Ascending aorta (tissue), 2 donors: Measurements from ENCODE around the gene NECAP2. TPM values are rescaled to one million over a fixed set of nuclear protein-coding genes. Genes with fewer than 3 reads are reported as not detected.
"Not testable (repeated sequence)": the region's sequence is repeated elsewhere in the genome, so short reads cannot be mapped to it uniquely, and the experiment has no call there.

Experiments
- DNase-seq, 2 donors: peaks; one replicate each; pipeline ENCODE4 v3.0.0-alpha.2; 2019; ENCODE audit warnings: low spot score in 2 of 2
- H3K27ac ChIP-seq, 2 donors: fragments of 200-600 bp; sonication (generic); one replicate each; pipeline ENCODE4 v1.5.1; 2016 to 2017; ENCODE audit warnings: mild to moderate bottlenecking in 1 of 2
- H3K27me3 ChIP-seq: fragments of 200-600 bp; sonication (generic); one replicate; pipeline ENCODE4 v1.5.1; 2017
- H3K36me3 ChIP-seq, 2 donors: fragments of 200-600 bp; sonication (generic); one replicate each; pipeline ENCODE4 v1.5.1; 2016
- H3K4me1 ChIP-seq, 2 donors: fragments of 200-600 bp; sonication (generic); one replicate each; pipeline ENCODE4 v1.5.1; 2016 to 2017; ENCODE audit warnings: mild to moderate bottlenecking in 1 of 2
- H3K4me3 ChIP-seq, 2 donors: fragments of 200-600 bp; sonication (generic); one replicate each; pipeline ENCODE4 v1.5.1; 2016 to 2017; ENCODE audit warnings: mild to moderate bottlenecking in 1 of 2
- H3K9me3 ChIP-seq, 2 donors: fragments of 200-600 bp; sonication (generic); one replicate each; pipeline ENCODE4 v1.5.1; 2016
- intact Hi-C: fragments of 100-400 bp; cut with DNase I; formaldehyde crosslinking; loops from one replicate; pipeline ENCODE4 v1.15.1; 2023
- total RNA-seq: library from RNA; depleted of rRNA; stranded (reverse); fragments of >200 nt; gene quantifications from one replicate; pipeline ENCODE4 v1.1.0, GENCODE V29; 2016
- TF ChIP-seq, protein P1 (sequence below), 3 experiments: fragments of 200-600 bp in 2 of 3; fragments of 450-650 bp in 1 of 3; sonication (generic) in 2 of 3; IDR thresholded peaks; one replicate each; pipeline ENCODE4 v1.5.1; 2016 to 2019; ENCODE audit warnings: antibody characterized with exemption in 3 of 3, mild to moderate bottlenecking in 1 of 3, moderate library complexity in 1 of 3

The NECAP2 gene
- total RNA-seq, 1 donor from 2014 or later: 28.6 TPM

DNA sequence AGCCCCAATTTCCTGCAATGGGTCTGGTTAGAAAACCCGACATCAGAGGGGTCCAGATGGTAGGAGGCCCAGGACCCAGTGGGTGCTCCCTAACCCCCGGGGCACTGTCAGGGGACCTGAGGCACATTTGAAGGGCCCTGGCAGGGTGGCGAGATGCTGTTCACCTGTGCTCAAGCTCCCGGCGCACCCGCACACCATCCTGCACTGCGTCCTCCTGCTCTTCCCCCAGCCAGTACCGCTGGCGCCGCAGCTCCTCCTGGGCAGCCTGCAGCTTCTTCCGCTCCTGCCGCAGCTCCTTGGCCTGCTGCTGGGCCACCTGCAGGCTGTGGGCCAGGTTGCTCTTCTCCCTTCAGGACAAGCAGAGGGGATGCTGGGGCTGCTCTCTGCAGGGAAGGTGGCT lies 37.6 kb downstream of the NECAP2 start:
- Histone ChIP-seq H3K4me3 (no peak overlapping the region), H3K9me3 (no peaks in the 10 kb centered on the region), H3K27me3 (no peaks in the 10 kb centered on the region), H3K36me3 (peaks cover 58 to 80% of the 10 kb centered on the region in 2 donors), H3K27ac (no peak overlapping the region), H3K4me1 (no peaks in the 10 kb centered on the region)
- intact Hi-C loops: no loop called here
- DNase-seq: no peak
- TF ChIP-seq, protein P1, sequence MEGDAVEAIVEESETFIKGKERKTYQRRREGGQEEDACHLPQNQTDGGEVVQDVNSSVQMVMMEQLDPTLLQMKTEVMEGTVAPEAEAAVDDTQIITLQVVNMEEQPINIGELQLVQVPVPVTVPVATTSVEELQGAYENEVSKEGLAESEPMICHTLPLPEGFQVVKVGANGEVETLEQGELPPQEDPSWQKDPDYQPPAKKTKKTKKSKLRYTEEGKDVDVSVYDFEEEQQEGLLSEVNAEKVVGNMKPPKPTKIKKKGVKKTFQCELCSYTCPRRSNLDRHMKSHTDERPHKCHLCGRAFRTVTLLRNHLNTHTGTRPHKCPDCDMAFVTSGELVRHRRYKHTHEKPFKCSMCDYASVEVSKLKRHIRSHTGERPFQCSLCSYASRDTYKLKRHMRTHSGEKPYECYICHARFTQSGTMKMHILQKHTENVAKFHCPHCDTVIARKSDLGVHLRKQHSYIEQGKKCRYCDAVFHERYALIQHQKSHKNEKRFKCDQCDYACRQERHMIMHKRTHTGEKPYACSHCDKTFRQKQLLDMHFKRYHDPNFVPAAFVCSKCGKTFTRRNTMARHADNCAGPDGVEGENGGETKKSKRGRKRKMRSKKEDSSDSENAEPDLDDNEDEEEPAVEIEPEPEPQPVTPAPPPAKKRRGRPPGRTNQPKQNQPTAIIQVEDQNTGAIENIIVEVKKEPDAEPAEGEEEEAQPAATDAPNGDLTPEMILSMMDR (IDR thresholded peaks at IDR 0.05): no peak

DNA sequence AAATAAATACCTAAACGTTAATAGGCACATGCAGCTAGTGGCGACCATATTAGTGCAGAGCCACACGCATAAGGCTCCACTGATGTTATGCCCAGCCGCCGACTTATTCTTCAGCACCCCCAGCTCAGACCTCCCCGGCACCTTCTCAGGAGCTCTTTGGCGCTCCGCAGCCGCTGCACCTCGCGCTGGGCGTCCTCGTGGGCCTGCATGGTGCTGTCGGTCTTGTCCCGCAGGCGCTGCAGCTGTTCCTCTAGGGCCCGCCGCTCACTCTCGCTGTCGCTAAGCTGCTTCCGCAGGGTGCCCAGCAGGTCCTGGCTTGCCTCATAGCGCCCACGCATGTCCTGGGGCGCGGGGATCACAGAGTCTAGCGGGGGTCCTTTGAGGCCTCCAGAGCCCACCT lies 42.6 kb downstream of the NECAP2 start:
- DNase-seq, H3K27ac ChIP-seq, H3K27me3 ChIP-seq, H3K4me3 ChIP-seq, H3K9me3 ChIP-seq, intact Hi-C loops, H3K4me1 ChIP-seq: not testable (repeated sequence)
- peaks cover 56 to 74% of the 10 kb centered on the region in 2 donors for H3K36me3 ChIP-seq

DNA sequence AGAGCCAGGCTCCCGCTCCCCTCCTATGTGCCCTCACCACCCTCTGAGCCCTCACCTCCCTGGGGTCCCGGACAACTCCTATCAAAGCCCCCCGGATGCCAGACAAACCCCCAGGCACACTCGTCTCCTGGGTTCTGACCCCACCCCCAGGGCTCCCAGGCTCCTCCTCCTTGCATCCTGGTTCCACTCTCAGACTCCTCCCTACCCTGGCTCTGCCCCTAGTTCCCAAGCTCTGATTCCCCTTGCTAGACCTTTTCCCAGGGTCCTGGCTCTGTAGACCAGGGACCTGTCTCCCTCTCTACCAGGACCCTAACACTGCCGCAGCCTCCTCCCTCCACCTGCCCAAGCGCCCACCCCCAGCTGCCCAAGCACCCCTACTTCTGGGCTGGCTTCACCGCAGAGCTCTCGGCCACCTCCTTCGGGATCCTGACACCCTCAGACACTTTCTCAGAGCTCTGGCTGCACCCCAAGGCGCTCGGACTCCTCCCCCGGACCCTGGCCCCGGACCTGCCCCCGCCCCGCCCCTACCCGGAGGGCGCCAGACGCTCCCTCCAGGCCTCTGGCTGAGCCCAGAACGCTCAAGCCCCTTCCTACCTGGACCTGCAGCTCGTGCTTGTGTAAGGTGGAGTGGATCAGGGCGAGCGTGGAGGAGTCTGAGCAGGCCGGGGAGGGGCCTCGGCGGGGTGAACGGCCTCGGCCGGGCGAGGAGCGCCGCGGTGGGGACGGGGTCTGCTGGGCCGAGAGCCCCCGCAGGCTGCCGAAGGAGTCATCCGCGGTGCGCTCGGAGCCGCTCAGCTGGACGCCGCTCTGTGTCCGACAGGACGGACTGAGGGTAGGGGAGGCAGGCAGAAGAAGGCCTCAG lies 43.3 kb downstream of the NECAP2 start:
- H3K27me3 ChIP-seq, H3K27ac ChIP-seq, DNase-seq, H3K9me3 ChIP-seq, H3K4me3 ChIP-seq, intact Hi-C loops, H3K4me1 ChIP-seq: not testable (repeated sequence)
- peaks cover 53 to 73% of the 10 kb centered on the region in 2 donors for H3K36me3 ChIP-seq

DNA sequence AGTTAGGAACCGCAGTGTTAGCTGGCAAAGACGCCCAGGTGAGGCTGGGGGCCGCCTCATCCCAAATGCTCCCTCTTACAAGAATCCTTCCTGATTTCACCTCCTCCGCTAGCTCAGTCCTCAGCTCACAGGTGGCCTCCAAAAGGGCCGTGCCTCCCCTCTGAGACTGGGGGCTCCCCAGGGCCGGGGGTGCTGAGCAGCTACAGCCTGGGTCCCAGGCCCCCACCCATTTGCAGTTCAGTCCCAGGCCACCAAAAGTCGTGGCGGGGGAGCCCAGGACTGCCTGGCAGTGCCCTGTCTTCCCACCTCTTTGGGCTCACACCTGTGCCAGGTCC lies 43.9 kb downstream of the NECAP2 start:
- H3K4me3 ChIP-seq: no peak overlapping the region
- TF ChIP-seq, protein P1 (IDR thresholded peaks at IDR 0.05): no peak
- peaks cover 56 to 75% of the 10 kb centered on the region in 2 donors for H3K36me3 ChIP-seq
- no peak overlapping the region for H3K27ac ChIP-seq
- no peaks in the 10 kb centered on the region for H3K4me1 ChIP-seq
- DNase-seq: no peak
- no peaks in the 10 kb centered on the region for H3K9me3 ChIP-seq
- intact Hi-C loops: no loop called here
- no peaks in the 10 kb centered on the region for H3K27me3 ChIP-seq

DNA sequence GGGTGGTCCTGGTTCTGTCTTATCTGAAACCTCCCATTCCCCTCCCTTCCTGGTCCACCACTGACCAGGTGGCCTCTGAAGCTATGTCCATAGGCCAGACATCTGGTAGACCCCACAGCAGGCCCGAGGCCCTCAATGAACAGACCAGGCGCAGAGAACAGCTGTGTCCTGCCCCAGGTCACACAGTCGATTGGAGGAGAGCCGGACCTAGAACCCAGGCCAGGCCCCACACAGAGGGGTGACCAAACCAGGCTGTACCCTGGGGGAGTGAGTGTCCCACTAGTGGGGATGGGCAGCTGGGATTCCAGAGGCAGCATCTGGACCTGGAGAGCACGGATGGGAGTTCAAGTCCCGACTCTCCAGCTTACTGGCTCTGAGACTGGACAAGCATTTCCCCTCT lies 44.4 kb downstream of the NECAP2 start:
- Histone ChIP-seq H3K9me3 (no peaks in the 10 kb centered on the region), H3K27ac (no peak overlapping the region), H3K36me3 (peaks cover 61 to 77% of the 10 kb centered on the region in 2 donors), H3K4me3 (no peak overlapping the region), H3K4me1 (no peaks in the 10 kb centered on the region), H3K27me3 (no peaks in the 10 kb centered on the region)
- intact Hi-C loops: no loop called here
- no peak for DNase-seq
- TF ChIP-seq, protein P1 (IDR thresholded peaks at IDR 0.05): no peak

DNA sequence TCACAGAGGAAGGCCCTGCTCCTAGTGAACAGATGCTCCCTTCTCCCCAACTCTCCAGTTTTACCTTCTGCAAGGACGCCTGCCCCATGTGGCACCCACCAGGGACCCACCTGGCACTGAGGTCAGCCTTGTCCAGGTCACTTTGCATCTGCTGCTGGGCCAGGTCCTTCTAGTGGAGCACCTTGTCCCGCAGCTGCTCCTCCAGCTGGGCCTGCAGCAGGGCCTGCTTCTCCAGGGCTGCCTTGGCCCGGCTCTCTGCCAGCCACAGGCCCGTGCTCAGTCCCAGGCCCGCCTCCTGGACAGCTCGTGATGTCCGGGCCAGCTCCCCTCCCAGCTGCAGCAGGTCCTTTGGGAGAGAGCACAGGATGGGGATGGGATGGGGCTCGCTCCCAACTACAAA lies 45.8 kb downstream of the NECAP2 start:
- DNase-seq, H3K9me3 ChIP-seq, H3K27me3 ChIP-seq, H3K4me3 ChIP-seq, H3K4me1 ChIP-seq, H3K27ac ChIP-seq, intact Hi-C loops: not testable (repeated sequence)
- peaks cover 53 to 73% of the 10 kb centered on the region in 2 donors for H3K36me3 ChIP-seq

DNA sequence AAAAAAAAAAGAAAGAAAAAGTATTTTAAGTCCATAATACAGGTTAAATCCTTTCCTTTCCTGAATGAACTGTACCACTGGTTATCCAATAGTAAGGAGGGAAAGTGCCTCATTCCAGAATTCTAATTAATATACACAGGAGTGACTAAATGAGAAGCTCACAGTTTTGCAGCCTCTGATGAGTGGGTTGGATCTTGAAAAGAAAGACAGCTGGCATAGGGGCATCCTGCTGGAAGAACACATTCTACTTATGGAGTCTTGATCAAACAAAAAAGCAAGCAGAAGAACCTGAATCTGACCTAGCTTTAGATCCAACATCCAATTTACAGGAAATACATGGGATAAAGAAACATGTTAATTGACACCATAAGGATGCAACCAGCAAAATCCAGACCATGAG lies 46.5 kb downstream of the NECAP2 start:
- H3K4me3 ChIP-seq, H3K4me1 ChIP-seq, H3K27me3 ChIP-seq, H3K27ac ChIP-seq, DNase-seq, H3K9me3 ChIP-seq, intact Hi-C loops: not testable (repeated sequence)
- peaks cover 52 to 69% of the 10 kb centered on the region in 2 donors for H3K36me3 ChIP-seq

DNA sequence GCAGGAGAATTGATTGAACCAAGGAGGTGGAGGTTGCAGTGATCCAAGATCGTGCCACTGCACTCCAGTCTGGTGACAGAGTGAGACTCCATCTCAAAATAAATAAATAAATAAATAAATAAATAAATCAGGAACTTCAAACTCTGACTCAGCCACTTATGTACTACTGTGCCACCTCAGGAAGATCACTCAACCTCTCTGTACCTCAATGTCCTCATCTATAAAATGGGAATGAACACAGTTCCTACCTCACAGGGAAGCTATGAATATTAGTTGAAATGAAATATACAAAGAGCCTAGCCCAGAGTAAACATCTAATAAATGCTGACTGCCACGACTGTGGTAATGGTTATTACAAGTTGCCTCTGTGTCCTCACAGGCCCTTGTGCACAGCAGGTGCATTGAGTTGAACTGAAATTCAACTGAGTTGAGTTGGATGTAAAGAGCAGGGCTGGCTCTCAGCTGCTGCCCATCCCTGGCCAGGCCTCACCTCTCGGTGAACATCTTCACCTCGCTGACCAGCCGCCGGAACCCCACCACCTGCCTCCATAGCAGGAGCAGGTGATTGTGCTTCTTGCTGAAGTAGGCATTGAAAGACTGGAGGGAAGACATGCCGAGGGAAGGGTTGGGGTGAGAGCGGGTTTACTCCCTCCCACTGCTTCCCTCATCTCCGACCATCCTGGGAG lies 48.8 kb downstream of the NECAP2 start:
- H3K4me3 ChIP-seq, H3K27me3 ChIP-seq, intact Hi-C loops, H3K4me1 ChIP-seq, H3K27ac ChIP-seq, H3K9me3 ChIP-seq, DNase-seq: not testable (repeated sequence)
- peaks cover 38 to 49% of the 10 kb centered on the region in 2 donors for H3K36me3 ChIP-seq
